Fibroblast of lung (primary cell): Measurements from ENCODE around the gene NUDT22.

Experiments used
- EZH2 ChIP-seq: IDR thresholded peaks from 2 replicates; pipeline ENCODE4 v1.5.1; 2012; ENCODE audit warnings: low read length, control low read depth, mild to moderate bottlenecking; ENCODE audit errors: missing control alignments
- TF ChIP-seq, protein P1 (sequence below), 2 donors: IDR thresholded peaks in 1 of 2; conservative IDR thresholded peaks in 1 of 2; 1 replicate in 1 of 2; 2 replicates in 1 of 2; pipeline ENCODE4 v1.5.1; 2011 to 2012; ENCODE audit warnings: low read length in 2 of 2, control low read depth in 1 of 2, inconsistent platforms in 1 of 2, low read depth in 1 of 2, mild to moderate bottlenecking in 1 of 2

DNA sequence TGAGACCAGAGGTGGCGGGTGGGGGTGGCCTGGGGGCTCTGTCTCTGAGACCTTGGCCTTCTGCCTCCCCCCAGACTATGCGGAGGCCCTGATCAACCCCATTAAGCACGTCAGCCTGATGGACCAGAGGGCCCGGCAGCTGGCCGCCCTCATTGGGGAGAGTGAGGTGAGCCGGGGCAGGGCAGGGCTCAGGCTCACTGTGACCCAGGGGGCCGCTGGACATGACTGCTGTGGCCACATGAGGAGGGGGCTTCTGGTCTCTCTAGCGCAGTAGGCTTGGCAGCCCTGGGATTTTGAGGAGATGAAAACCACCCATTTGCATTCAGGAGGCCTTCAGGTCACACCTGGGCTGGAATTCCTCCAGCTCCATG is 37.9 kb downstream of the NUDT22 start:
- TF ChIP-seq, protein P1, sequence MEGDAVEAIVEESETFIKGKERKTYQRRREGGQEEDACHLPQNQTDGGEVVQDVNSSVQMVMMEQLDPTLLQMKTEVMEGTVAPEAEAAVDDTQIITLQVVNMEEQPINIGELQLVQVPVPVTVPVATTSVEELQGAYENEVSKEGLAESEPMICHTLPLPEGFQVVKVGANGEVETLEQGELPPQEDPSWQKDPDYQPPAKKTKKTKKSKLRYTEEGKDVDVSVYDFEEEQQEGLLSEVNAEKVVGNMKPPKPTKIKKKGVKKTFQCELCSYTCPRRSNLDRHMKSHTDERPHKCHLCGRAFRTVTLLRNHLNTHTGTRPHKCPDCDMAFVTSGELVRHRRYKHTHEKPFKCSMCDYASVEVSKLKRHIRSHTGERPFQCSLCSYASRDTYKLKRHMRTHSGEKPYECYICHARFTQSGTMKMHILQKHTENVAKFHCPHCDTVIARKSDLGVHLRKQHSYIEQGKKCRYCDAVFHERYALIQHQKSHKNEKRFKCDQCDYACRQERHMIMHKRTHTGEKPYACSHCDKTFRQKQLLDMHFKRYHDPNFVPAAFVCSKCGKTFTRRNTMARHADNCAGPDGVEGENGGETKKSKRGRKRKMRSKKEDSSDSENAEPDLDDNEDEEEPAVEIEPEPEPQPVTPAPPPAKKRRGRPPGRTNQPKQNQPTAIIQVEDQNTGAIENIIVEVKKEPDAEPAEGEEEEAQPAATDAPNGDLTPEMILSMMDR (conservative IDR thresholded peaks at IDR 0.05 in 1 of 2, IDR thresholded peaks at IDR 0.05 in 1 of 2; ENCODE audit: low read depth in 1 of 2, low read length in 2 of 2): no peak
- no peak for TF ChIP-seq EZH2
